COLO668 (cell line): Measurements from ENCODE around the gene PLAGL2.
"Not testable (repeated sequence)": the region's sequence is repeated elsewhere in the genome, so short reads cannot be mapped to it uniquely, and the experiment has no call there.

Experiments used
- DNase-seq: peaks from one replicate; lab custom pipeline; 2025; ENCODE audit not compliant: unreplicated experiment; lab: John Stamatoyannopoulos, UW

Gene PLAGL2

DNA sequence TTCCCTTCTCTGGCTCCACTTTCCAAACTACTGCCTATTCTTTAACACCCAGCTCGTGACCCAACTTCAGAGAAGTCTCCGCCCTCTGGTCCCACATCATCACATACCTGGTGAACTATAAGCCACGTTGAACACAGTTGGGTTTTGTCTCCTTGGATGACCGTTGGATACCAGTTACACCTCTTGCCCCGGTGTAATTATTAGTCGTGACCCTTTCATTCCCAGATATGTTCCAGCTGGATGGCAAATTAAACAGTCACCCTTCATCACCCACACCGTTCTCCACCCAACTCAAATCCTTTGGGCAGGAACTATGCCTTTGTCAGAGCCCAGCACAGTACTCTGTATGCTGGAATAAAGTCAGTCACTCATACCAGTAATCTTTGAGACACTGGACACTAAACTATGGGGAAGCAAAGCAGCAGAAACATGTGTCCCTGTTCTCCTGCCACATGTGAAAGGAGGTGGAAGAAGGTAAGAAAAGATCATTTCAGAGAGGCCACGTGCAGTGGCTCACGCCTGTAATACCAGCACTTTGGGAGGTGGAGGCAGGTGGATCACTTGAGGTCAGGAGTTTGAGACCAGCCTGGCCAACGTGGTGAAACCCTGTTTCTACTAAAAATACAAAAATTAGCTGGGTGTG, 22.5 kb downstream of the PLAGL2 start:
- DNase-seq: no peak

DNA sequence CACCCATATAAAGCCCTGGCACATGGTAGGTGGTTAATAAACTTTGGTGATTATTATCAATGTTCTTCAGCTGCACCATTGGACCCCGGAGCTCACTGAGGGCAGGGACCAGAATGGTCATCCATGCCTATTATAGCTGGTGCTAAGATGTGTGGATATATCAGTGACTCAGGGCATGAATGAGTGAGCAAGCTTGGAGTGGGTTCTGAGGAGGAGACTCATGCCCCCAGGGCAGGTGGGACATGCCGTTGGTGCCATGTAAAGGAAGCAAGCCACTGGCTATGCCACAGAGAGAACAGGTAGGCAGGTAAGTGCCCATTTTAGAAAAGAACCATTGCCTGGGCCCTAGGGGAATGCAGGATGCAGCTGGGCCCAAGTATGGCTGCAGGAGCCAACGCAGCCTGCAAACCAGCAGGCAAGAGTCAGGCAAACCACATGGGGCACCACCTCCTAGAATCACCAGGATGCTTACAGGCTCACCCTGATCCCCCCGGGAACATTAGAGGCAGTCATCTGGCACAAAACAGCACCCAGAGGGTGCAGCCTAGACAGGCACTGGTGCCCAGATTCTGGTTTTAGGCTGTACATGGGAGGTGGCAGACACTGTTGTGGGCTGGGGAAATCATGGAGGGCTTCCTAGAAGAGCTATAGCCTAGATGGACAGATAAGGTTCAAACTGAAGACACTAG, 23.5 kb downstream of the PLAGL2 start:
- no peak for DNase-seq

DNA sequence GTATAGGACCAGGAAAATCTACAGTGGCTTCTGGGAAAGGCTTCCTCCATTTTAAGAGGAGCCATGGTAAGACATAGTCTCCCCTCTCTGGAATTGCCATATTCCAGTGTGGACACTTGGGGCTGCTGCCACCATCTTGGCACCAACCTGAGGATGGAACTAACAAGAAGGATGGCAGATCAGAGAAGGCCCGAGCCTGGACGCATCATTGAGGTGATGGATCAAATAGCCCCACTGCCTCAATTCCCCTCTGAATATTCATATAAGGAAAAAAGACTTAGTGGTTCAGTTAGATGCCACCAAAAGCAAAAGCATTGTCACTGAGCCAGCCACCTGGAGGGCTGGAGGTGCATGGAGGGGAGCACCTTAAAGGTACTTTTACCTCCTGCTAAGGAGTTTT, 25.9 kb downstream of the PLAGL2 start:
- DNase-seq: no peak

GRCh38 chr20:32179934-32180333, 27.6 kb downstream of the PLAGL2 start:
- no peak for DNase-seq

DNA sequence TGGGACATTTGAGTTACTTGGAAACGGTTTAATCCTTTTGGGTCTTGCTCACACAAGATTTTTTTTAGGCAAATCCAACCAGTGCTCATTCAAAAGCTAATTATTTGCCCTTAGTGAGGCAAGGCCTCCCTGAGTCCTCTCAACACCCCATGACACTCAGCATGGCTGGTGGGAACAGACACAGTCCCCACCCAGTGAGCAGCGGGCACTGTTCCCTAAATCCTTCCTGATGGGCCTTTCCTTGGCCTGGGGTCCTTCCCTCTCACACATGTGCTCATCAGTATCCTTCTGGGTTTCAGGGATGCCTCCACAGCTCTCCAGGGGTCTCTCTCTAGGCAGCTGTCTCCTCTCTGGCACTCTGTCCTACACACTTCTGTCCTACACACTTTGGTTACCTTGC, 28.0 kb downstream of the PLAGL2 start:
- DNase-seq: no peak

GRCh38 chr20:32177696-32178095, 29.8 kb downstream of the PLAGL2 start:
- DNase-seq: not testable (repeated sequence)

DNA sequence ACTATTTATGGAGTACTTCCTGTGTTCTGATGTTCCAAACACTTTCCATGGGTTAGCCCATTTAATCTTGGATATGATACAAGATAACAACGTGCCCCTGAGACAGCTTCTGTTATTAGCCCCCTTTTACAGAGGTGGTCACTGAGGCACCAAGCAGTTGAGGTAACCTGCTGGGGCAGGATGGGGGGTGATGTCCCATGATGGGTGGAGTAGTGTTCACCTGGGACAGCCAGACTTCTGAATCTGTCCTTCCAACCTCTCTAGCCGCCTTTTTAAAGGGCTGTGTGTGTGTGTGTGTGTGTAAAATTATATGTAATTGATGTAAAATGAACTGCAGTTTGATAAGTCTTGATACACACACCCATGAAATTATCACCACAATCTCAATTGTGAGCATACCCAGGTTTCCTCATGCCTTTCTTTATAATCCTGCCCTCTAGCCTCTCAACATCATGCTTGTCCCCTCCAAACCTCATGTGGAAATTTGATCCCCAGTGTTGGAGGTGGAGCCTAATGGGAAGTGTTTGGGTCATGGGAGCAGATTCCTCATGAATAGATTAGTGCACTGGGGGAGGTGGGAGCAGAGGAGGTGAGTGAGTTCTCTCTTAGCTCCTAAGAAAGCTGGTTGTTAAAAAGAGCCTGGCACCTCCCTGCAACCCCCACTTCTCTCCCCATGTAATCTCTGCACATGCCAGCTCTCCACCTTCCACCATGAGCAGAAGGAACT, 39.2 kb downstream of the PLAGL2 start:
- no peak for DNase-seq

DNA sequence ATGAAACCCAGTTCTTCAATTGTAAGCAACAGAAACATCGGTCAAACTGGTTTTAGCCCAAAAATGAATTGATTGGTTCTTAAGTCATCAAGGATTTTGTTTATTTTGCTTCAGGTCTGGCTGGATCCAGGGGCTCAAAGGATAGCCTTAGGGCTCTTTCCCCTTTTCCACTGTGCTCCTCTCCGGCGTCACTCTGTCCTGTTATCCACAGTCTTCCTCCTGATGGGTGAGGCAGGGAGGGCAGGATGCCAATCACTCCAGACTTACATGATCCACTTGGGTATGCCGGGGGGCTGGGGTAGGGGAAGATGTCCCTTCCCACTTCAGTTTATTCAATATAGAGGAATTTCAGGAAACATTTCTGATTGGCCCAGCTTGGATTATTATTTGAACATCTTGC, 40.0 kb downstream of the PLAGL2 start:
- DNase-seq: no peak

GRCh38 chr20:32165836-32166545, 41.6 kb downstream of the PLAGL2 start:
- no peak for DNase-seq

GRCh38 chr20:32164984-32165735, 42.4 kb downstream of the PLAGL2 start:
- no peak for DNase-seq

DNA sequence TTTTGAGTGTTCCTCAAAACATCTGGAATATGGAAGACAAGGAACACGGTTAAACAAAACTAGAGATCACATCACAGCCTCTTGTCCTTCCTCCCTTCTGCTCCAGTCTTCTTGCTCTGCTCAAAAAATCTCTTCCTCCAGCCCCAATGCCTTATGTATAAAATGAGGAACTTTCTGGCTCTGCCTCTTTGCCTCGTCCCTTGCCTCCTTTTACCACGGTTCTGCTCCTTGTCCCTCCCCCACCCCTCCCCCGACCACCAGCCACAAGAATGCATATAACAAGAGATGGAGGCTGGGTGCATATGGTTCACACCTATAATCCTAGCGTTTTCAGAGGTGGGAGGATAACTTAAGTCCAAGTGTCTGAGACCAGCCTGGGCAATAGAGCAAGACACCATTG, 43.6 kb downstream of the PLAGL2 start:
- DNase-seq: no peak

GRCh38 chr20:32162351-32162750, 45.2 kb downstream of the PLAGL2 start:
- DNase-seq: no peak

GRCh38 chr20:32160341-32160740, 47.2 kb downstream of the PLAGL2 start:
- no peak for DNase-seq

GRCh38 chr20:32159766-32160221, 47.7 kb downstream of the PLAGL2 start:
- no peak for DNase-seq

DNA sequence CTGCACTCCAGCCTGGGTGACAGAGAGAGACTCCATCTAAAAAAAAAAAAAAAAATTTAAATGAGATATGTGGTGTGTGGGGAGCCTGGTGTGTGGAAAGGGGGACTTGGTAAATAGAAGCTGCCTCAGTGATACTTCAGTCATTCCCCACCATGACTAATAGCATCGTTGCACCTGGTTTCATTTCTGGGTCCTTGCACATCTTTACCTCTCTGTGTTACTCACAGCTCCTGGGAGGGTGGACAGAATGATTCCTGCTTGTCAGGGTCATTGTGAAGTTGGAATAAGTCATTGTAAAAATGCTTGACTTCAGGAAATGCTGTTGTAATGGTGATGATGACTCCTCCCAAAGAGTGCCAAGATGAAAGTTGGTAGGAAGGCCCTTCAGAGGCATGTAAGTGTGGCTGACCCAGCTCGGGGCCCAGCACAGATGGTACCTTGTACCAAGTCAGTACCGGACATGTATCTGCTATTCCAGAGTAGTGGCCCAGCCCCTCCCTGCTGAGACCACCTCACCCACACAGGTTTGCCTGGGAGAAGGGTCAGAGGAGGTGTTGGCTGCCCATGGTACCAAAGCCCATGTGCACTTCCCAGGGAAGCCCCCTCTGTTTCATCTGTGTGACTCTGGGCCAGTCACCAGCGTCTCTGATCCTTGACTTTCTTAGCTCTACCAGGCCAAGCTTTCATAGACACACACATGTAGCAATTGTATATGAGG, 48.4 kb downstream of the PLAGL2 start:
- DNase-seq: no peak

DNA sequence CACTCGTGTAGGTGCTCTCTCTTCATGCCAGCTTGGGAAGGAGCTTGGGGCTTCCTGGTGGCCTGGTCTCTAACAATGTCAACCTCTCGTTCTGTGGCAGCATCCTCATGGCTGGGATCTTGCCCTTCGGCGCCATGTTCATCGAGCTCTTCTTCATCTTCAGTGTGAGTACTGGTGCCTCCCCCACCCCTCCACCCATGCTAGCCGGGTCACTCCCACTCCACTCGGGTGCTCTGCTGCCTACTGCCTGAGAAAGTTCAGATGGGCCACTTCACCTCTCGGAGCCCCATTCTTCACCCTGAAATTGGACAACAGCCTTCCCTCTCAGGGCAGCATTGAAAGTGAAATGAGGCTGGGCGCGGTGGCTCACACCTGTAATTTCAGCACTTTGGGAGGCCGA, 49.2 kb downstream of the PLAGL2 start:
- DNase-seq: no peak

GRCh38 chr20:32157611-32158010, 49.9 kb downstream of the PLAGL2 start:
- no peak for DNase-seq

DNA sequence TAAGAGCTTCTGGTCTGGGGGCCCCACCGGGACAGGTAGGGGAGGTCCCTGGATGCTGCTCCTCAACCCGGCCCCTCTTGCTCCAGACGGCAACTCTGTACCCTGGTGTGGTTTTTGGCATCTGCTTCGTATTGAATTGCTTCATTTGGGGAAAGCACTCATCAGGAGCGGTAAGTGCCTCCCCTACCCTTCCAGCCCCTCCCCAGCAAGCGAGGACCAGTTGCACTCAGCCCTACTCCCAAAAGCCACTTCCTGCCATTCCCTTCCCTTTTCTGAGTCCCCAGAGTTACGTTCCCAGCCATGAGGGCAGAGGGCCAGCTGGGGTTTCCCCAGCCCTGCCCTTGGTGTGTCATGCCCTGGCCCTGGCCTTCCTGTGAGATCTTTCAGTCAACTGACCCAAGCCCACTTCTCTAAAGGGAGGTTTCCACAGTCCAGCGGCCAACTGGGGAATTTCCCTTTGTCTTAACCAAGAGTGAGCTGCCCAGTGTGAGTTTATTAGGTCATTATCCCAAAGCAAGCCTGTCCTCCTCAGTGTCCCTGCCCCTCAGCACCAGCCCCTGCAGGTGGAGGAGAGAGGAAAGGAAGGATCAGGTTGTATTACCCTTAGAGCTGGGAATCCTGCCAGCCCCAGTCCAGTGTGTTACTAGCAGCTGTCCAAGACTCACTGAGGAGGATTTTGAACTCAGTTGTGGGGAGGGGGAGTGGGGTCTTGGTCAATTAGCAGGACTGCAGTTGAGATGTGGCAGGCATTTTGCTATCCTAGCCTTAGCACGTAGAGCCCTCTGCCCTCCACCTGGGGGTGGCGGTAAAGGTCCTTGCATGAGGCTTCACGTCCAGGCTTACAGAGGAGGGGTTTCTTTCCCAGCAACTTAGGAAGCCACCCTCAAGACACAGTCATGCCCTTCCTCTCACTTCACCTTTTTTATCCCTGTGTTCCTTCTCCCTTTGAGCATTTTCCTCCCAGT, 52.2 kb downstream of the PLAGL2 start:
- peak; percentile 37 for DNase-seq

DNA sequence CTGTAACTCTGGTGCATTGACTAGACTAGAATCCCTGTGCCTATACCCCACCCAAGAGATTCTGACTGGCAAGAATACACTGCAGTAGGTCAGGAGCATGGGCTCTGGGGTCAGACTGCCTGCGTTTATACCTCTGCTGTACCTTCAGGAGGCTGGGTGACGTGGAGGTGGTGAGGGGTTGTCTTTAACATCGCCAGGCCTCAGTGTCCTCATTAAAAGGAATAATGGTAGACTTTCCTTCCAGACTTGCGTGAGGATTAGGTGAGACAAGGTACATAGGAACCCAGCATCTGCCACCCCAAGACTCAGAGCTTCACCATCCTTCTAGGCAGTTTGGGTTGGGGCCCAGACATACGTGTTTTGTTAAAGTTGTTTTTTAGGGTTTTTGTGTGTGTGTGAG, 53.8 kb downstream of the PLAGL2 start:
- no peak for DNase-seq
